H1 (cell line): ENCODE measurements around the gene PUS7L. TPM values are rescaled to one million over a fixed set of nuclear protein-coding genes. Genes with fewer than 3 reads are reported as not detected.

ENCODE experiments used
- ATF2 ChIP-seq: IDR thresholded peaks from 2 replicates; pipeline ENCODE4 v1.6.1; 2012; ENCODE audit warnings: low read length, inconsistent platforms
- CHD7 ChIP-seq: fragments of 300-600 bp; sonication (generic); IDR thresholded peaks from 2 replicates; pipeline ENCODE4 v1.7.1; 2012; ENCODE audit warnings: low read length, moderate library complexity, mild to moderate bottlenecking, inconsistent platforms; ENCODE audit not compliant: insufficient replicate concordance
- RFX5 ChIP-seq: IDR thresholded peaks from 2 replicates; pipeline ENCODE4 v1.6.1; 2011; ENCODE audit warnings: low read depth, low read length, improper control_type of control experiment, borderline replicate concordance
- TAF1 ChIP-seq: IDR thresholded peaks from 2 replicates; pipeline ENCODE4 v1.6.1; 2011; ENCODE audit warnings: mild to moderate bottlenecking, low read depth, low read length
- TAF7 ChIP-seq: optimal IDR thresholded peaks from 2 replicates; pipeline ENCODE3; 2011; ENCODE audit warnings: low read depth, mild to moderate bottlenecking, inconsistent platforms, low read length, moderate library complexity, borderline replicate concordance
- polyA plus RNA-seq, 7 experiments: library from polyadenylated mRNA; depleted of rRNA in 3 of 7; stranded (reverse) in 5 of 7; unstranded in 2 of 7; fragments of >200 nt in 5 of 7; fragments of 200-250 nt in 2 of 7; gene quantifications; 1 replicate in 5 of 7; 2 replicates in 1 of 7; 4 replicates in 1 of 7; pipeline versions ENCODE4 v1.2.1 to v1.2.3, GENCODE V29; 2011 to 2013; ENCODE audit warnings: missing spikeins in 2 of 7, mixed read lengths in 2 of 7
- total RNA-seq: library from RNA; stranded (reverse); fragmentation: NEBNext Ultra II Directional; extraction: Animal tissue kit (Norgen Biotek cat#: 25700); gene quantifications from 2 replicates; pipeline ENCODE4 v1.2.1, GENCODE V29; 2021

Gene PUS7L
- total and polyA plus RNA-seq, 2 of the 8 experiments (the other 6 are each of a cell fraction or from before 2014, with no cell fraction given) = 3.6 to 26.8 TPM

GRCh38 chr12:43760396-43760795 lies 1.8 kb upstream of the PUS7L start (continued):
- TF ChIP-seq CHD7 (no peak), TAF1 (no peak), TAF7 (no peak), ATF2 (no peak), RFX5 (no peak)
